HG02970 (cell line): ENCODE results near the gene NFKBIB.

Experiments used
- ATAC-seq: cut with Tn5 transposase; IDR thresholded peaks from one replicate; pipeline ENCODE4 v1.9.1; 2021; ENCODE audit warnings: mild to moderate bottlenecking, moderate library complexity, moderate number of reproducible peaks; ENCODE audit not compliant: unreplicated experiment, low FRiP score

NFKBIB gene

DNA sequence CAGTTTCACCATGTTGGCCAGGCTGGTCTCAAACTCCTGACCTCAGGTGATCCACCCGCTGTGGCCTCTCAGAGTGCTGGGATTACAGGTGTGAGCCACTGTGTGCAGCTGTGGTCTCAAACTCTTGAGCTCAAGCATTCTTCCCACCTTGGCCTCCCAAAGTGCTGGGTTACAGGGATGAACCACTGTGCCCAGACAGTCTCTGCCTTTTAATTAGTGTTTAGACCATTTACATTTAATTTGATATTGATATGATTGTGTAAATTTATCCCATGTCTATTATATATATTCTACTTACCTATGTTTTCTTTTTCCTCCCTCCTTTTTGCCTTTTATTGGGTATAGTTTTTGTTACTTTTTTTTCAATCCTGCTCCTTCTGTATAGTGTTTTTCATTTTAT, 1.9 kb downstream of the NFKBIB start:
- no peak for ATAC-seq

GRCh38 chr19:38904581-38905539, 5.1 kb downstream of the NFKBIB start:
- ATAC-seq, result no peak

DNA sequence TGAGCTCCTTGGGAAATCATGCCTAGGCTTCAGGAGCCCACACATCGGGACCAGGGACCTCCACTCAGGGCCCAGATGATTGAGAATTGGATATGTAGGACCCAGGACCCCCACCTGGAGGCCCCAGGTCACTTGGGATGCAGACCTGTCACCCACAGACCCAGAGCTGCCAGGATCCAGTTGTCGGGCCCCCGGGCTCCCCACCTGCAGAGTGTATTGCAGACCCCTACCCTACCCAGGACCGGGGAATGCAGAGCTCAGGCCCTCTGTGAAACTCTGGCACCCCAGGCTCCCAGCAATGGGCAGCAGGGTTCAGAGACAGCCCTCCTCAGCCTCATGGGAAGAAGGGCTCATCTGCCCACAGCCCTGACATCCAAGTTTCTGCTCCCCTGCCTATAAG, 5.9 kb downstream of the NFKBIB start:
- no peak for ATAC-seq

DNA sequence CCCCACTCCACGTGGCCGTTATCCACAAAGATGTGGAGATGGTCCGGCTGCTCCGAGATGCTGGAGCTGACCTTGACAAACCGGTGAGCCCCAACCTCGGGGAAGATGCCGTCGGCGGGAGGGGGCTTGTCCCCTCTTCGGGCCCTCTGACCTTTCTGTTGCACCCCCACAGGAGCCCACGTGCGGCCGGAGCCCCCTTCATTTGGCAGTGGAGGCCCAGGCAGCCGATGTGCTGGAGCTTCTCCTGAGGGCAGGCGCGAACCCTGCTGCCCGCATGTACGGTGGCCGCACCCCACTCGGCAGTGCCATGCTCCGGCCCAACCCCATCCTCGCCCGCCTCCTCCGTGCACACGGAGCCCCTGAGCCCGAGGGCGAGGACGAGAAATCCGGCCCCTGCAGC, 7.5 kb downstream of the NFKBIB start:
- ATAC-seq, result no peak

- ATAC-seq, result no peak
These were observed 7.9 kb downstream of the NFKBIB start for GRCh38 chr19:38907670-38908069.

DNA sequence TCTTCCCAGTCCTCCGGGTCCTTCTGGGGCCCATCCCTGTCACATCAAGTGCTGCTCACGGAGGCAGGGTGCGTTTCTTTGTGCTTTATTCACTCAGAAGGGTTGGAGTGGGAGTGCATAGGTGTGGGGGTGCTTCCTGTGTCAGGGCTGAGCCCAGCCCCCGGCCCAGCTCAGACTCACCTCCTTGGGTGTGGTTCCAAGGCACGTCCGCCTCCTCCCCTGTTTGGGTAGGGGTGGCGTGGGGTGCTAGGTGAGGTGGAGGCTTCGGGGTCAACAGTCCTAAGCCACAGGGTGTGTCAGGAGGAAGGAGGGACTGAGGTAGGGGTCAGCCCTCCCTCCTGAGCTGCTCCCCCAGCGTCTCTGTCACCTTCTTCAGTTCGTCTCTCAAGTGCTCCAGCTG, 9.1 kb downstream of the NFKBIB start:
- ATAC-seq, result no peak

DNA sequence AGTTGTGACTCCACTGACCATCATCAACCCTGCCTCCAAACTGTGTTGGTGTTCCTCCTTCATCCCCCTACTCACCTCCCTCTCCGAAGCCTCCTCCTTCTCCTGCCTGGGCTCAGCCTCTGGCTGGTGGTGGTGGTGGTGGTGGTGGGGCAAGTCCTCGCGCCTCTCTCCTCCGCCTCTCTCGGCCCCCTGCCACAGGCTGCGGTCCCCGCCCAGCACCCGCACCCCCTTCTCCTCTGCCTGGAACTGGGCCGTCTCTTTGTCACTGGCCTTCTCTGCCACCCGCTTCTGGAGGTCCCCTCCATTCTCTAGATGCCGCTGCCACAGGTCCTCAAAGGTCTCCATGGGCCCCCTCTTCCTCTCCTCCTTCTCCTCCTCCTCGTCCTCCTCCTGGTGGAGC, 10.7 kb downstream of the NFKBIB start:
- no peak for ATAC-seq

GRCh38 chr19:38911388-38912001, 11.7 kb downstream of the NFKBIB start:
- ATAC-seq, result no peak

- ATAC-seq, result no peak
These were observed 13.1 kb downstream of the NFKBIB start for GRCh38 chr19:38912600-38913514.

DNA sequence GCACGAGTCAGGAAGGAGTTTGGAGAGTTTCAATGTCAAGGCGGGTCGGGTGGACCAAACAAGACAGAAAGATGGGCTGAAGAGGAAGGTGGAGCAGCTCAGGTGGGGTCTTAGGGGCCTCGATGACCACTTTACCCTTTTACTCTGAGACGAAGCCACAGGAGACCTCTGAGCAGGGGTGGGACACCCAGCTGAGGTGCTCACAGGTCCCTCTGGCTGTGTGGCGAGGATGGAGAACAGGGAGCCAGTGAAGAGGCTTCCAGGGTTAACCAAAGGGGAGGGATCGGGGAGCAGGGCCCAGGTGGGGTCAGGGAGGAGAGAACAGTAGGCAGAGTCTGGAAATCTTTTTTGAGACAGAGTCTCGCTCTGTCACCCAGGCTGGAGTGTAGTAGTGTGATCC, 14.2 kb downstream of the NFKBIB start:
- ATAC-seq, result no peak

GRCh38 chr19:38915329-38916321, 15.9 kb downstream of the NFKBIB start:
- ATAC-seq, result no peak

GRCh38 chr19:38917516-38917915, 17.7 kb downstream of the NFKBIB start:
- no peak for ATAC-seq

GRCh38 chr19:38917921-38918491, 18.2 kb downstream of the NFKBIB start:
- ATAC-seq, result no peak

DNA sequence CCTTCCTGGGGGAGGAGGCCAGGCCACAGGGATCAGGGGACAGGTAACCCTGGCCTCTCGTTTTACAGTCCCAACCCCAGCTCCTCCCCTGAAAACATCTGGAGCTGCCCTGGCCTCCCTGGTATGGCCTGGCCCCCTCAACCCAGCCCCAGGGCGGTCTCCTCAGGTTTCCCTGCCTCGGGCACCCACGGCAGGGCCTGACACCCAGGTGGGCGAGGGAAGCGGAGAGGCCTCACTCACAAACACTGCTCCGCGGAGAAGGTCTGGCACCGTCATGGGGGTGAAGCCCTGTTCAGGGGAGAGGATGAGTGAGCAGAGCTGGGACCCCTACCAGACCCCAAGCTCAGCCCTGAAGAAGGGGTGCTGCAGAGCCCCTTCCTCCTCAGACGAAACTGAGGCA, 18.8 kb downstream of the NFKBIB start:
- no peak for ATAC-seq

GRCh38 chr19:38919837-38920601, 20.2 kb downstream of the NFKBIB start:
- ATAC-seq, result no peak

- ATAC-seq, result no peak
These were observed 21.0 kb downstream of the NFKBIB start for GRCh38 chr19:38920602-38921419.

GRCh38 chr19:38921420-38922274, 21.9 kb downstream of the NFKBIB start:
- ATAC-seq, result no peak
